Activated T-cell treated with anti-CD3 and anti-CD28 coated beads for 24 hours (primary cell): ENCODE results near the gene UIMC1.

Source experiments
- DNase-seq: peaks from one replicate; pipeline ENCODE4 v3.0.0-alpha.2; 2020; ENCODE audit warnings: low read depth

Gene UIMC1

DNA sequence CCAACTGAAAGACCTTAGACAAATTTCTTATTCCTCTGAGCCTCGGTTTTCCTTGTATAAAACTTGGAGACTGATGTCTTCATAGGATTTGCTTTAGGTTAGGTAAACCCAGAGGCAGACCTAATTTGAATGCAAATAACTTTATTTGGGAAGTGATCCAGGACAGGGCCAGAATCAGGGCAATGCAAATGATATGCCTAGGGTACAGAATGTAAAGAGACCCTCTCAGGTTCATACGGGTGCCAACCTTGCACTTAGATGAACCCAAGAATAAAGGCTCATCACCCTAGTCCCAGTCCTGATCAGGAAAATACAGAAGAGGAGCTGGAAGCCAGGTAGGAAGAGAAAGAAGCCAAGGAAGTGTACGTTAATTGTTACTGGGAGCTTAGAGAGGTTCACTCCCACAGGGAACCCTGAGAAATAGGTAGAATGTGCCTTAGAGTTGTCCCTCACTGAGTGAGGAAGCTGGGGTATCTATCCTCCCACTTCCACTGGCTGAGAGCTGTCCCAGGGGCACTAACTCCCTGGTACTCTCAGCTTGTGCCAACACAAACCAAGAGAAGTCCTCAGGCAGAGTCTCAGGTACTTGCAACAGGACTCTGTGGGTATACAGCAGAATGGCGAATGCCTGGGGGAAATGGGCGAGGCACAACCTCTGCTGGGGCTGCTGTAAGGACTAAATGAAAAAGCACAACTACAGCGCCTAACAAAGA, 104.3 kb downstream of the UIMC1 start:
- no peak for DNase-seq

GRCh38 chr5:176901260-176902101, 105.1 kb downstream of the UIMC1 start:
- peak; percentile 27 for DNase-seq

- DNase-seq, result no peak
Measured at GRCh38 chr5:176900780-176901204, 105.8 kb downstream of the UIMC1 start.

DNA sequence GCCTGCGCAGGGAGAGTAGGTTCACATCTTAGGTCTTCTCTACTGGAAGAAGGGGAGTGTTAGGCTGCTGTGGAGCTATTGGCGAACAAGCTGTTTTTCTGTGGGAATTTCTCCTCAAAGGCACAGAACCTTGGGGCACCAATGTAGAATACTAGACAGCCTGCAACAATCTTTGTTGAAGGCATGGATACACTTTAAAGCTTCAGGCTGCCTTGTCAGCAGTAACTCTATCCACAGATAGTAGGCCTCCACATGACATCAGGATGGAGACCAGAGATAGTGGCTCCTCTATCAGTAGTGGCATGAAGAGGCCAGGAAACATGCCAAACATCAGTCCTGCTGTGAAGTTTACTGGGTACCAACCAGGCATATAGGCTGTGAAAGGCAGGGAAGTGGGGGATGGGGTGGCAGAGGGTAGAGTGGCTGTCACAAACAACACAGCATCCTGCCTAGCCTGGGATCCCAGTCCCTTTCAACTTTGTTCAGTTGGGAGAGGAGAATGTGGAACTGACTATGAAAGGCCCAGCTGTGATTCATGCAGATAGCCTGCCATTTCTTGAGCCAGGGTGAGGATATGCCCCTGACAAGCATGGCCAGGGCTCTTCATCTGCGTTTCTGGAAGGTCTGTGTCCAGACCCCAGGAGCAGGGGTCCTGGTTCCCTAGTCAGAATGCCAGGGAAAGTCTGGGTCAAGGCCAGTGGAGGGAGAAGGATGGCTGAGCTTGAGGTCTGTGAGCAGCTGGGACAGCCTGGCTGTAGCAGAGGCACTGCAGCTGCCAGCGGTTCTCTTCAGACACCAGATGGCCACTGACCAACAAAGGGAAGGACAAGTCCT, 106.4 kb downstream of the UIMC1 start:
- no peak for DNase-seq

GRCh38 chr5:176899296-176899891, 107.2 kb downstream of the UIMC1 start, which contains the start of gene HK3:
HK3 (minus strand) TSS chr5:176899346; CDS start chr5:176896159, 3,187 bp downstream.
- no peak for DNase-seq

- no peak for DNase-seq
Measured at GRCh38 chr5:176897263-176897662, 109.3 kb downstream of the UIMC1 start.

DNA sequence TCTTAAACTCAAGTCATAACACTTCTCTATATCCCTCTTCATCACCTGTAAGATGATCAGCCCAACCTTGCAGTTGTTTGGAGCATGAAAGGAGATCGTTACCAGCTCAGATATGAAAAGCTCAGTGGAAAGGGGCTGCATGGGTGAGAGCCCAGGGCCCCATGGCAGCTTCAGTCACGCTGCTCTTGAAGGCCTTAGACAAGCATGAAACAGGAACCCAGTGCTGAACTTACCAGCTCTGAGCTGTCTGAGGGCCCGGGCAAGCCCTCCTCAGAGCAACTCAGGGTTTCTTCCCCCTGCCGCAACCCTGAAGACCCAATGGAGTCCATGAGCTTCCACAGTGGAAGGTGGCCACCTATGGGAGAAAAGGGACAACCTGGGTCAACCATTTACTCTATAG, 110.7 kb downstream of the UIMC1 start:
- DNase-seq, result no peak

- DNase-seq, result no peak
Measured at GRCh38 chr5:176894298-176894697, 112.3 kb downstream of the UIMC1 start.

DNA sequence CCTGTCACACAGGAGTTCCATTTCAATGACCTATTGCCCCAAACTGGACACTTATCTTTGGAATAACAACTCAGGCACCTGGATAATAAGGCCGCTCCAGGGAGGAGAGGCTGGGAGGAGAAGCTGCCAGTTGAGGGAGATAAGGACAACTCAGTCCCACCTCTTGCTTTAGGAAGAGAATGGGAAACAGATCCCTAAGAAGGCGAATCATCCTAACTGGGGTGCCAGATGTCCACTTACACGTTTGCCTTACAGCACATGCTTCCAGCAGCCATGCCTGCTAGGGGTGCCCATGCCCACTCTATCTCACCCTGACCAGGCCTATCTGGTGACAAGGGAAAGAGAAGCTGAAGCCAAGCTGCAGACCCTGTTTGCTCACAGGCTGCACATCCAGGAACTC, 113.9 kb downstream of the UIMC1 start:
- DNase-seq, result no peak

DNA sequence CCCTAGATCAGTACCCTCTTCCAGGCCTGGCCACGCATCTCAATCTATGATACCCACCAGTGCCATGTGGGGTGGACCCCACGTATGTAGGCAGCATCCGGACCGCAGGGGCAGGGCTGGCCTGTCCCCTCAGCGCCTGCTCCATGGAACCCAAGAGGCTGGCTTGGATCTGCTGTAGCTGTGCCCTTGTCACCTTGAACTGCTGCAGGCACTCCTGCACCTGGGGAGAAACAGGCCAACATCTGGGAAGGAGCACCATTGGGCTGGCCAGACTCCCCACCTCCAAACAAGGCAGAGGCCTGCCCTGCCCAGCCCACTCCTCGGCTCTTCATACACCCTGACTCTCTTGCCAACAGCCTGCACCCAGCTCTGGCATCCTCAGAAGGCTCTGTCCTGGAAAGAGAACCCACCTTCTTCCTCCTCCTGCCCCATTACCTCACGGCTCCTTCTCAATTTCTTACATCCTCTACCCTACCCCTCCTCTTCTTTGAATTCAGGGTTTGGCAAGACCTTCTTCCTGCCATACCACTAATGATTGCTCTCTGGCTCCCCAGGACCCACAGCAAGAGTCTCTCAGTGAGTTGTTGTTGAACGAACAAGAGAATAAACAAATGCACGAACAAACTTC, 115.1 kb downstream of the UIMC1 start:
- no peak for DNase-seq

GRCh38 chr5:176890455-176891330, 115.9 kb downstream of the UIMC1 start:
- no peak for DNase-seq

GRCh38 chr5:176889321-176890280, 117.0 kb downstream of the UIMC1 start:
- no peak for DNase-seq

GRCh38 chr5:176888865-176889165, 117.8 kb downstream of the UIMC1 start:
- DNase-seq, result no peak

GRCh38 chr5:176888016-176888864, 118.3 kb downstream of the UIMC1 start:
- no peak for DNase-seq

DNA sequence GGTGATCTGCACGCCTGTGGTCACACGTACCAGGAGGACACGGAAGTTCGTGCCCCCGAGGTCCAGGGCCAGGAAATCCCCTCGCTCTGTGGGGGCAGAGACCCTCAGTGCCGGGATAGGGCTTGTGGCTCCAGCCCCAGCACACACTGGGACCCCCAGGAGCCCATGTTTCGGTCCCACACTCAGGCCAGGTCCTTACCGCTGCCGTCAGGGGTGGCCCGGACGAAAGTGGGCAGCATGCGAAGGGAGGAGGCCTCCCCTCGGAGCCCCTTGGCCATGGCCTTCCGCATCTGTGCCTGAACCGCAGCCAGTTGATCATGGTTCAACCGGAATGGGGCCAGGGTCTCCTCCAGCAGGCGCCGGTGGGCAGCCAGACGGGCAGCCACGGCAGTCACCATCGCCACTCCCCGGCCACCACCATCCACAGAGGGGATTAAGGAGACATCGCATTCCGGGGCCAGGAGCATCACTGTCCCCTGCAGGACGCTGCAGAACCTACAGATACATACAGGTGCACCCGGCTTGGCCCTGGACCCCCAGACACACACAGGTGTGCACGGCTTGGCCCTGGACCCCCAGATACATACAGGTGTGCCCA, 119.2 kb downstream of the UIMC1 start:
- DNase-seq, result no peak

DNA sequence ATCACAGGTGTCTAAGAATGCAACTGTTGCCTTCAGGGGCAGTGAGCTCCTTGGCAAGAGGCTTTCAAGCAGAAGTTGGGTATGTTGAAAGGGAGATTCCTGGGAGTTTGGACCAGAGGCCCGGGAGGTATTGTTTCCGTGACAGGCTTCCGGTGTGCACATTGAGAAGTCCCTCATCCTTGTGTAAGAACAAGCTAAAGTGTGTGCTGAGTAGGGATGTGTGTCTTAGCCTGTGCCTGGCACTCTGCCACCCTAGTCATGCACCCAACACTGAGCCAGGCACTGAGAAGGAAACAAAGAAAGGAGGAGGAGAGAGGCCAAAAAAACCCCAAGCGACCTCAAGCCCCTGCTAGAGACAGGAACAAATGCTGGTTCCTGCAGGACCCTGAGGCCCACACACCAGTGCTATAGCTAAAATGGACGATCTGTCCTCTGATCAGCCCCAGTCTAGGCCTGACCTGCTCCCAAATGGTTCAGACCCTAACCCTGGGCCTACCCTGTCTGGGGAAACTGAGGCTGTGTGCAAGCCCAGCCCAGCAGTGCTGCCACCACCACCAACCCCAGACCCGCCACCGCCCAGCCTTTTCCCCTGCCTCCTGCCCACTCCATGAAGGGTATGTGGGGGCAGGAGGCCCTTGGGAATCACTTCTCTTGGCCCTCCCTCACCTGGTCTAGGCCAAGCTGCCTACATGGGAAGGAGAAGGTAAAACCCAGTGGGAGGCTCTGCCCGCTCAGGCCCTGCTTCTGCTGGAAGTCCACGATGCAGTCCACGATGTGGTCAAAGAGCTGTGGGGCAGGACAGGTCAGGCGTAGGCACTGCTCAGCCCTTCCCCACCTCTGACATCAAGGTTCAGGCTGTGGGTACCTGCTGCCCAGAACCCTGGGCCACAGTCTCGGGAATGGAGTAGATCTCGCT, 120.0 kb downstream of the UIMC1 start:
- DNase-seq, result no peak

GRCh38 chr5:176884571-176884890, 122.0 kb downstream of the UIMC1 start:
- no peak for DNase-seq
